CD4-positive, alpha-beta T cell (primary cell): ENCODE measurements around the gene SNCAIP. TPM values are rescaled to one million over a fixed set of nuclear protein-coding genes. Genes with fewer than 3 reads are reported as not detected.

Experiments
- ATAC-seq: fragments of 200-7000 bp; cut with Tn5 transposase; one replicate; pipeline ENCODE4 v1.10.0; 2022; ENCODE audit warnings: mild to moderate bottlenecking; ENCODE audit not compliant: poor library complexity
- CTCF ChIA-PET: fragments of 350-600 bp; sonication (Branson Sonifier 250); formaldehyde crosslinking; loops from one replicate; lab custom pipeline; 2021; ENCODE audit warnings: antibody characterized with exemption, inconsistent platforms; lab: Charles Lee
- POLR2A ChIA-PET: fragments of 350-600 bp; sonication (Branson Sonifier 250); formaldehyde crosslinking; loops from one replicate; lab custom pipeline; 2021; ENCODE audit warnings: antibody characterized with exemption, inconsistent platforms; lab: Charles Lee
- DNase-seq, 14 experiments: peaks; one replicate each; pipeline ENCODE4 v3.0.0-alpha.2; 2013 to 2020; ENCODE audit warnings: mixed read lengths in 2 of 14
- H3K27ac ChIP-seq, 2 donors: one replicate each; pipeline versions ENCODE4 v1.5.1 to v1.7.0; 2013; ENCODE audit warnings: low read length in 2 of 2, low read depth in 1 of 2, mild to moderate bottlenecking in 1 of 2
- H3K27me3 ChIP-seq, 2 experiments: 1 replicate in 1 of 2; 2 replicates in 1 of 2; pipeline versions ENCODE4 v1.6.1 to v1.7.0; 2013; ENCODE audit warnings: low read length in 2 of 2, control low read depth in 1 of 2, mild to moderate bottlenecking in 1 of 2, moderate library complexity in 1 of 2; ENCODE audit not compliant: insufficient read depth in 2 of 2, control insufficient read depth in 1 of 2
- H3K36me3 ChIP-seq: one replicate; pipeline ENCODE4 v1.6.1; 2013; ENCODE audit warnings: low read length, control low read depth; ENCODE audit not compliant: insufficient read depth
- H3K4me1 ChIP-seq: one replicate; pipeline ENCODE4 v1.6.1; 2013; ENCODE audit warnings: low read length, control low read depth; ENCODE audit not compliant: insufficient read depth
- H3K4me3 ChIP-seq: one replicate; pipeline ENCODE4 v1.5.1; 2013; ENCODE audit warnings: mild to moderate bottlenecking, low read length, moderate library complexity
- H3K9me3 ChIP-seq, 2 experiments: 1 replicate in 1 of 2; 2 replicates in 1 of 2; pipeline versions ENCODE4 v1.6.1 to v1.7.0; 2013; ENCODE audit warnings: low read length in 2 of 2, mild to moderate bottlenecking in 2 of 2, control low read depth in 1 of 2, moderate library complexity in 1 of 2; ENCODE audit not compliant: control insufficient read depth in 1 of 2, insufficient read depth in 1 of 2
- H3K27ac Mint-ChIP-seq: one replicate; pipeline ENCODE4 v1.8.0; 2020; ENCODE audit warnings: mixed read lengths
- H3K27me3 Mint-ChIP-seq: one replicate; pipeline ENCODE4 v1.8.0; 2021; ENCODE audit warnings: mixed read lengths
- H3K36me3 Mint-ChIP-seq: one replicate; pipeline ENCODE4 v1.8.0; 2021; ENCODE audit warnings: low read depth, mixed read lengths
- H3K4me1 Mint-ChIP-seq: one replicate; pipeline ENCODE4 v1.8.0; 2021; ENCODE audit warnings: low read depth, mixed read lengths
- H3K4me3 Mint-ChIP-seq: one replicate; pipeline ENCODE4 v1.8.0; 2020; ENCODE audit warnings: mild to moderate bottlenecking, mixed read lengths
- H3K9me3 Mint-ChIP-seq: one replicate; pipeline ENCODE4 v1.8.0; 2020; ENCODE audit warnings: mixed read lengths
- intact Hi-C, 2 experiments: fragments of 100-400 bp; cut with DNase I in 1 of 2; cut with micrococcal nuclease in 1 of 2; formaldehyde crosslinking; loops; one replicate each; pipeline versions ENCODE4 v1.15.1 to v1.9.0; 2023 to 2025; cut with DNase I, micrococcal nuclease
- total RNA-seq, 174 experiments: library from RNA in 2 of 174; stranded (reverse) in 2 of 174; gene quantifications; one replicate each; pipeline ENCODE4 v1.2.3 and lab custom pipeline; 2021 to 2026
- TF ChIP-seq, protein P1 (sequence below): fragments of 200-600 bp; IDR thresholded peaks from one replicate; pipeline ENCODE4 v1.8.0; 2022; ENCODE audit warnings: antibody characterized with exemption, mild to moderate bottlenecking

Gene SNCAIP
- total RNA-seq, 2 experiments from 2014 or later, result not detected

DNA sequence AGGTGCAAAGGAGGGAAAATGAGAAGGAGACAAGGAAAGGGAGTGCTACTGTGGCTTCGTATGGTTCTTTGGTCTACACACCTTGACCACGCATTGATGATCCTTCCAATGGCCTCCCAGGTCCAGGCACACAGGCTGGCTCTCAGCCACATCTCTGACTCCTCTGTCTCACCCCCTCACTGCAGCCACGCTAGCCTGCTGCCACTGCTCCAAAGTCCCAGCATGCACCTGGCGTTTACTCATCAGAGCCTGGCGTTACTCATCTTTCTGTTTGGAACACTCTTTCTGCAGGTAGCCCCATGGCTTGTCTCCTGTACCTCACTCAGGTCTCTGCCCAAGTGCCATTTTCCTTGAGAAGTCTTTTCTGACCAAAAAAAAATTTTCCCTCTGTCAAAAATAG, 195.5 kb downstream of the SNCAIP start:
- Histone ChIP-seq H3K4me3 (no peak overlapping the region), H3K4me1 (no peaks in the 10 kb centered on the region), H3K27me3 (no peaks in the 10 kb centered on the region), H3K9me3 (no peaks in the 10 kb centered on the region), H3K36me3 (no peaks in the 10 kb centered on the region), H3K27ac (no peak overlapping the region)
- H3K36me3 Mint-ChIP-seq, result no peaks in the 10 kb centered on the region
- H3K4me1 Mint-ChIP-seq, result no peaks in the 10 kb centered on the region
- H3K9me3 Mint-ChIP-seq, result no peaks in the 10 kb centered on the region
- ChIA-PET POLR2A (no interaction called here), CTCF (no interaction called here)
- no peaks in the 10 kb centered on the region for H3K27me3 Mint-ChIP-seq
- ATAC-seq (no peak), DNase-seq (no peak)
- intact Hi-C loops, result no loop called here
- H3K4me3 Mint-ChIP-seq, result no peak overlapping the region
- no peak overlapping the region for H3K27ac Mint-ChIP-seq
- TF ChIP-seq, protein P1, sequence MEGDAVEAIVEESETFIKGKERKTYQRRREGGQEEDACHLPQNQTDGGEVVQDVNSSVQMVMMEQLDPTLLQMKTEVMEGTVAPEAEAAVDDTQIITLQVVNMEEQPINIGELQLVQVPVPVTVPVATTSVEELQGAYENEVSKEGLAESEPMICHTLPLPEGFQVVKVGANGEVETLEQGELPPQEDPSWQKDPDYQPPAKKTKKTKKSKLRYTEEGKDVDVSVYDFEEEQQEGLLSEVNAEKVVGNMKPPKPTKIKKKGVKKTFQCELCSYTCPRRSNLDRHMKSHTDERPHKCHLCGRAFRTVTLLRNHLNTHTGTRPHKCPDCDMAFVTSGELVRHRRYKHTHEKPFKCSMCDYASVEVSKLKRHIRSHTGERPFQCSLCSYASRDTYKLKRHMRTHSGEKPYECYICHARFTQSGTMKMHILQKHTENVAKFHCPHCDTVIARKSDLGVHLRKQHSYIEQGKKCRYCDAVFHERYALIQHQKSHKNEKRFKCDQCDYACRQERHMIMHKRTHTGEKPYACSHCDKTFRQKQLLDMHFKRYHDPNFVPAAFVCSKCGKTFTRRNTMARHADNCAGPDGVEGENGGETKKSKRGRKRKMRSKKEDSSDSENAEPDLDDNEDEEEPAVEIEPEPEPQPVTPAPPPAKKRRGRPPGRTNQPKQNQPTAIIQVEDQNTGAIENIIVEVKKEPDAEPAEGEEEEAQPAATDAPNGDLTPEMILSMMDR, result no peak

DNA sequence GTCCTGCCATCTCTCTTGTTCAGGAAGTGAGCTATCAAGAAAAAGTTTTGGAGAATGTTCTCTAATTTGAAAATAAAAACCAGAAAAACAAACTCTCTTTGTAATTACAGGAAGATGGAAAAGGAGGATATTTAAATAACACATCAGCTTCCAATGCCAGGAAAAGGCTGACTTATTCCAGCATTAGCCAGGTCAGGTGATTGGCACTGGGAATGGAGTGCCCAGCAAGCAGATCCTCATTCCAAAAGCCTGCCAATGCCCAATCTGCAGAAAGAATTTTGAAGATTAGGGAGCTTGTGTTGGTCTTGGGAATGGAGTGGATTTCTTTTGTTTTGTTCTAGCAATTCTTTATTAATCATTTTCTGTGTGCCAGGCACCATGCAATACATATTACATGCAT, 196.6 kb downstream of the SNCAIP start:
- intact Hi-C loops, result no loop called here
- no peaks in the 10 kb centered on the region for H3K9me3 Mint-ChIP-seq
- H3K4me3 Mint-ChIP-seq, result no peak overlapping the region
- H3K36me3 Mint-ChIP-seq, result no peaks in the 10 kb centered on the region
- H3K36me3 ChIP-seq, result no peaks in the 10 kb centered on the region
- no peaks in the 10 kb centered on the region for H3K9me3 ChIP-seq
- no peak for DNase-seq
- H3K4me1 Mint-ChIP-seq, result no peaks in the 10 kb centered on the region
- H3K27ac Mint-ChIP-seq, result no peak overlapping the region
- no peak overlapping the region for H3K27ac ChIP-seq
- no peaks in the 10 kb centered on the region for H3K4me1 ChIP-seq
- no peak for ATAC-seq
- H3K27me3 Mint-ChIP-seq, result no peaks in the 10 kb centered on the region
- TF ChIP-seq, protein P1, result no peak
- H3K4me3 ChIP-seq, result no peak overlapping the region
- no peaks in the 10 kb centered on the region for H3K27me3 ChIP-seq
- ChIA-PET POLR2A (no interaction called here), CTCF (no interaction called here)

Other genes starting within 250 kb of the SNCAIP start
- gene LOX, start 234.0 kb upstream of the SNCAIP start, total RNA-seq, result under 1 TPM; 0.06 to 0.11 TPM
- under 1 TPM in 1 of 2 experiments, not detected in 1; 0.28 TPM for gene ZNF474, start 182.7 kb upstream of the SNCAIP start, total RNA-seq